Loucy (cell line): ENCODE results near the gene TIFAB.

Experiments
- H2AFZ ChIP-seq: fragments of 200-600 bp; sonication (generic); 2 replicates; pipeline ENCODE4 v1.6.0; 2016; ENCODE audit warnings: antibody characterized with exemption, mild to moderate bottlenecking, low read length, moderate library complexity
- H3F3A ChIP-seq: fragments of 200-600 bp; 2 replicates; pipeline ENCODE4 v1.6.0; 2016; ENCODE audit warnings: antibody characterized with exemption, low read depth, mild to moderate bottlenecking
- H3K27me3 ChIP-seq: fragments of 200-600 bp; sonication (generic); 2 replicates; pipeline ENCODE4 v1.6.1; 2014; ENCODE audit warnings: low read length, mild to moderate bottlenecking; ENCODE audit not compliant: insufficient read depth, poor library complexity, severe bottlenecking
- H3K36me3 ChIP-seq: fragments of 200-600 bp; sonication (generic); 2 replicates; pipeline ENCODE4 v1.6.1; 2016; ENCODE audit warnings: low read length; ENCODE audit not compliant: insufficient read depth
- H3K4me1 ChIP-seq: fragments of 200-600 bp; sonication (generic); 2 replicates; pipeline ENCODE4 v1.5.1; 2014; ENCODE audit warnings: low read length, mild to moderate bottlenecking; ENCODE audit not compliant: insufficient read depth, poor library complexity, severe bottlenecking
- H3K4me2 ChIP-seq: fragments of 200-600 bp; sonication (generic); 2 replicates; pipeline ENCODE4 v1.6.0; 2014; ENCODE audit warnings: antibody characterized with exemption, low read length, low read depth, mild to moderate bottlenecking; ENCODE audit not compliant: poor library complexity, severe bottlenecking
- H3K4me3 ChIP-seq: fragments of 200-600 bp; sonication (generic); 2 replicates; pipeline ENCODE4 v1.5.1; 2014; ENCODE audit warnings: low read length, mild to moderate bottlenecking, mixed read lengths; ENCODE audit not compliant: poor library complexity, severe bottlenecking
- H3K79me2 ChIP-seq: fragments of 200-600 bp; sonication (generic); 2 replicates; pipeline ENCODE4 v1.6.1; 2014; ENCODE audit warnings: low read length; ENCODE audit not compliant: insufficient read depth
- H3K9ac ChIP-seq: fragments of 200-600 bp; sonication (generic); 2 replicates; pipeline ENCODE4 v1.6.0; 2014; ENCODE audit warnings: mild to moderate bottlenecking, low read depth, low read length, moderate library complexity; ENCODE audit not compliant: poor library complexity, severe bottlenecking
- H3K9me2 ChIP-seq: fragments of 200-600 bp; sonication (generic); replicated peaks from 2 replicates; pipeline ENCODE4 v1.6.1; 2016; ENCODE audit warnings: low read depth, low read length, mixed read lengths
- H3K9me3 ChIP-seq: fragments of 200-600 bp; sonication (generic); 2 replicates; pipeline ENCODE4 v1.6.1; 2014; ENCODE audit warnings: mild to moderate bottlenecking, antibody characterized with exemption, low read length, low read depth; ENCODE audit not compliant: insufficient read depth
- H4K20me1 ChIP-seq: fragments of 200-600 bp; sonication (generic); 2 replicates; pipeline ENCODE4 v1.6.0; 2014; ENCODE audit warnings: antibody characterized with exemption, low read length, mild to moderate bottlenecking; ENCODE audit not compliant: insufficient read depth, poor library complexity, severe bottlenecking
- CTCF ChIP-seq: fragments of 200-600 bp; sonication (generic); conservative IDR thresholded peaks from 2 replicates; pipeline ENCODE4 v1.5.1; 2014; ENCODE audit warnings: mild to moderate bottlenecking, antibody characterized with exemption, low read length
- EZH2phosphoT487 ChIP-seq: fragments of 200-600 bp; IDR thresholded peaks from 2 replicates; pipeline ENCODE4 v1.6.1; 2018; ENCODE audit warnings: antibody characterized with exemption, mild to moderate bottlenecking, moderate library complexity, borderline replicate concordance

Gene TIFAB

GRCh38 chr5:135481387-135481786, 29.2 kb upstream of the TIFAB start:
- Histone ChIP-seq H3K36me3 (no peaks in the 10 kb centered on the region), H3K4me3 (no peak overlapping the region), H4K20me1 (no peaks in the 10 kb centered on the region), H2AFZ (no peak overlapping the region), H3K27me3 (no peaks in the 10 kb centered on the region), H3K79me2 (no peaks in the 10 kb centered on the region), H3K4me1 (no peaks in the 10 kb centered on the region), H3K9me3 (no peaks in the 10 kb centered on the region), H3K9me2 (no peaks in the 10 kb centered on the region), H3K9ac (no peak overlapping the region), H3K4me2 (no peak overlapping the region), H3F3A (no peaks in the 10 kb centered on the region)
- TF ChIP-seq EZH2phosphoT487 (no peak), CTCF (no peak)

- H3K79me2 ChIP-seq = no peaks in the 10 kb centered on the region
- no peak overlapping the region for H2AFZ ChIP-seq
- H3K4me2 ChIP-seq = no peak overlapping the region
- H3K9me2 ChIP-seq = no peaks in the 10 kb centered on the region
- no peaks in the 10 kb centered on the region for H3K9me3 ChIP-seq
- no peak for TF ChIP-seq EZH2phosphoT487
- TF ChIP-seq CTCF = no peak
- no peaks in the 10 kb centered on the region for H3K4me1 ChIP-seq
- H3K9ac ChIP-seq = no peak overlapping the region
- no peaks in the 10 kb centered on the region for H3K27me3 ChIP-seq
- no peaks in the 10 kb centered on the region for H4K20me1 ChIP-seq
- no peak overlapping the region for H3K4me3 ChIP-seq
- H3F3A ChIP-seq = no peaks in the 10 kb centered on the region
- no peaks in the 10 kb centered on the region for H3K36me3 ChIP-seq
These were observed 28.4 kb upstream of the TIFAB start for GRCh38 chr5:135480511-135480910.

- no peaks in the 10 kb centered on the region for H3K9me3 ChIP-seq
- no peaks in the 10 kb centered on the region for H3K79me2 ChIP-seq
- no peaks in the 10 kb centered on the region for H3K36me3 ChIP-seq
- TF ChIP-seq EZH2phosphoT487 (no peak), CTCF (no peak)
- H3K4me1 ChIP-seq = no peaks in the 10 kb centered on the region
- no peak overlapping the region for H3K9ac ChIP-seq
- no peaks in the 10 kb centered on the region for H4K20me1 ChIP-seq
- H2AFZ ChIP-seq = no peak overlapping the region
- no peak overlapping the region for H3K4me2 ChIP-seq
- H3K9me2 ChIP-seq = no peaks in the 10 kb centered on the region
- H3K4me3 ChIP-seq = no peak overlapping the region
- no peaks in the 10 kb centered on the region for H3F3A ChIP-seq
- no peaks in the 10 kb centered on the region for H3K27me3 ChIP-seq
These were observed 26.8 kb upstream of the TIFAB start for GRCh38 chr5:135478938-135479337.
